NCI-H146 (cell line): ENCODE measurements around the gene INTS4.
"Not testable (repeated sequence)": the region's sequence is repeated elsewhere in the genome, so short reads cannot be mapped to it uniquely, and the experiment has no call there.

Experiments
- DNase-seq: peaks from one replicate; lab custom pipeline; 2025; lab: John Stamatoyannopoulos, UW

Gene INTS4, protein sequence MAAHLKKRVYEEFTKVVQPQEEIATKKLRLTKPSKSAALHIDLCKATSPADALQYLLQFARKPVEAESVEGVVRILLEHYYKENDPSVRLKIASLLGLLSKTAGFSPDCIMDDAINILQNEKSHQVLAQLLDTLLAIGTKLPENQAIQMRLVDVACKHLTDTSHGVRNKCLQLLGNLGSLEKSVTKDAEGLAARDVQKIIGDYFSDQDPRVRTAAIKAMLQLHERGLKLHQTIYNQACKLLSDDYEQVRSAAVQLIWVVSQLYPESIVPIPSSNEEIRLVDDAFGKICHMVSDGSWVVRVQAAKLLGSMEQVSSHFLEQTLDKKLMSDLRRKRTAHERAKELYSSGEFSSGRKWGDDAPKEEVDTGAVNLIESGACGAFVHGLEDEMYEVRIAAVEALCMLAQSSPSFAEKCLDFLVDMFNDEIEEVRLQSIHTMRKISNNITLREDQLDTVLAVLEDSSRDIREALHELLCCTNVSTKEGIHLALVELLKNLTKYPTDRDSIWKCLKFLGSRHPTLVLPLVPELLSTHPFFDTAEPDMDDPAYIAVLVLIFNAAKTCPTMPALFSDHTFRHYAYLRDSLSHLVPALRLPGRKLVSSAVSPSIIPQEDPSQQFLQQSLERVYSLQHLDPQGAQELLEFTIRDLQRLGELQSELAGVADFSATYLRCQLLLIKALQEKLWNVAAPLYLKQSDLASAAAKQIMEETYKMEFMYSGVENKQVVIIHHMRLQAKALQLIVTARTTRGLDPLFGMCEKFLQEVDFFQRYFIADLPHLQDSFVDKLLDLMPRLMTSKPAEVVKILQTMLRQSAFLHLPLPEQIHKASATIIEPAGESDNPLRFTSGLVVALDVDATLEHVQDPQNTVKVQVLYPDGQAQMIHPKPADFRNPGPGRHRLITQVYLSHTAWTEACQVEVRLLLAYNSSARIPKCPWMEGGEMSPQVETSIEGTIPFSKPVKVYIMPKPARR

DNA sequence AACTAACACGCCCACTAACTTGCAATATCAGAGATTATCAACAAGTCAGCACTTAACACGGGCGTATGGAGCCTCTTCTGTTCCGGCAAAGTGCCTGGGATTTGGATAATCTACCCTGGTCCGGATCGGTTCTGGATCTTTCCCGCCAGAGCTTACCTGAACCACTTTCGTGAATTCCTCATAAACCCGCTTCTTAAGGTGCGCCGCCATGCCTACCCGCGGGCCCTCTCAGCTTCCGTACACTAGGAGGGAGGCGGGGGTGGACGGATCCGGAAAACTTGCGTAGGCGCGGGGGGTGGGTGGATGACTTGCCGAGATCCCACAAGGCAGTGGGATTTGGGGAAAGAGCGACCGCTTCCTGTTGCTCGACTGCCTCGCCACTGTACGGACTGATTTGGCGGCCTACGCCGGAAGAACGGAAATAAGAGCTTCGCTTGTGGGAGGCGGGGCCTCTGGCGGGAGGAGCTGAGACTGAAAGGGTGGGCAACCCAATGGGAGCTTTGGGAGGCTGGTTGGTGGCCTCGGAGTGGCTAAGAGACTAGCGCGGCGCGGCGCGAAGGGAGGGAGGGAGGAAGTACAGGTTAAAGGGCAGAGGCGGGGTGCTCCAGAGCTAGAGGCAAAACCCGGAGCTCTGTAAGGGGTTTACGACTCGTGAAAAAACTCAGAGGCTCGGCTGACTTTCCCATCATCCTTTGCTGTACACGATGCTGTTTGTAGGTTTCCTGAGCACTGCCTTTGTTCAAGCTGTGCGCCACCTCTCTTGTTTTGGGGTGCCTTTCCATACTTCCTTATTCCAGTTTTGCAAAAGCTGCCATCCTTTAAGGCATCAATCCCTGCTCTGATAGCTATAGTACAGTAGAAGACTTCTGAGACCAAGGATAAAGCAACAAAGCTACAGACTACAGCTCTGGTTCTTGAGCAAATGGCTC, at the start of gene INTS4:
Gene INTS4, minus strand, starts transcription at position 235 of the 929 bp plus-strand sequence. Its CDS starts 25 bp downstream, at position 210.
- DNase-seq: peak; percentile 100

DNA sequence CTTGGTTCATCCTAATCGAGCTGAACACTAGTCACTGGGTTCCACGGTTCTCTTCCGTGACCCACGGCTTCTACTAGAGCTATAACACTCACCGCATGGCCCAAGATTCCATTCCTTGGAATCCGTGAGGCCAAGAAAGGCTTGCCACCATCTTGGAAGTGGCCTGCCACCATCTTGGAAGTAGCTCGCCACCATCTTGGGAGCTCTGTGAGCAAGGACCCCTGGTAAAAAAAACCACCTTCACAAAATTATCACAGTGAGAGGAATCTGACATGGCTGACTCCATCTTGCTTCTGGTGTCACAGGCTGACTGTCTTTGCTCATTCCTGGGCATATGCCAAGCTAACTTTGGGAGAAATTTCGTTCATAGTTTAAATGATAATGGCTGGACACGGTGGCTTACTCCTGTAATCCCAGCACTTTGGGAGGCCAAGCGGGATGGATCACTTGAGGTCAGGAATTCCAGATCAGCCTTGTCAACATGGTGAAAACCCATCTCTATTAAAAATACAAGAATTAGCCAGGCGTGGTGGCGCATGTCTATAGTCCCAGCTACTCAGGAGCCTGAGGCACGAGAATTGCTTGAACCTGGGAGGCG, 47.5 kb upstream of the INTS4 start:
- DNase-seq: no peak

DNA sequence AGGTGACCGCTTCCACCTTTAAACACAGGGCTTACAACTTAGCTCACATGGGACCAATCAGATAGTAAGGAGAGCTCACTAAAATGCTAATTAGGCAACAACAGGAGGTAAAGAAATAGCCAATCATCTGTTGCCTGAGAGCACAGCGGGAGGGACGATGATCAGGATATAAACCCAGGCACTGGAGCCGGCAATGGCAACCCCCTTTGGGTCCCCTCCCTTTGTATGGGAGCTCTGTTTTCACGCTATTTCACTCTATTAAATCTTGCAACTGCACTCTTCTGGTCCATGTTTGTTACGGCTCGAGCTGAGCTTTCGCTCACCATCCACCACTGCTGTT, 46.9 kb upstream of the INTS4 start:
- DNase-seq: not testable (repeated sequence)

DNA sequence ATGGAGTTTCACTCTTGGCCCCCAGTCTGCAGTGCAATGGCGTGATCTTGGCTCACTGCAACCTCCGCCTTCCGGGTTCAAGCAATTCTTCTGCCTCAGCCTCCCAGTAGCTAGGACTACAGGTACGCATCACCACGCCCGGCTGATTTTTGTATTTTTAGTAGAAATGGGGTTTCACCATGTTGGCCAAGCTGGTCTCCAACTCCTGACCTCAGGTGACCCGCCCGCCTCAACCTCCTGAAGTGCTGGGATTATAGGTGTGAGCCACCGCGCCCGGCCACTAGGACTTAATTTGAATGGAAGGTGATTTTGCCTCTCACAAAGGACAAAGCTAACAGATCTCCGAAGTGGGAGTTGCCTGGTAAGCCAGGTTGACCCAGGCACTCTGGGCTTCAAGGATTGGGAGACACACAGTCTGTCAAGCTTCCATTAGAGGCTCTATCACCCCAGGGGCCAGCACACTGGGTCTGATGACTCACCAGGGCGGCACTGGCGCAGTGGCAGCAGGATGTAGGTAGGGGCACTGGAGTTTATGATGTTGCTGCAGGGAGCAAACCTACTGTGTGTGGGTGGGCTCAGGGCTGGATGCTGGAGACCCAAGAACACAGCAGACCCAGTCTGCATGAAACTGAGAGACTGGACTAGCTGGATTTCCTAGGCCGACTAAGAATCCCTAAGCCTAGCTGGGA, 46.4 kb upstream of the INTS4 start:
- DNase-seq: peak; percentile 19

DNA sequence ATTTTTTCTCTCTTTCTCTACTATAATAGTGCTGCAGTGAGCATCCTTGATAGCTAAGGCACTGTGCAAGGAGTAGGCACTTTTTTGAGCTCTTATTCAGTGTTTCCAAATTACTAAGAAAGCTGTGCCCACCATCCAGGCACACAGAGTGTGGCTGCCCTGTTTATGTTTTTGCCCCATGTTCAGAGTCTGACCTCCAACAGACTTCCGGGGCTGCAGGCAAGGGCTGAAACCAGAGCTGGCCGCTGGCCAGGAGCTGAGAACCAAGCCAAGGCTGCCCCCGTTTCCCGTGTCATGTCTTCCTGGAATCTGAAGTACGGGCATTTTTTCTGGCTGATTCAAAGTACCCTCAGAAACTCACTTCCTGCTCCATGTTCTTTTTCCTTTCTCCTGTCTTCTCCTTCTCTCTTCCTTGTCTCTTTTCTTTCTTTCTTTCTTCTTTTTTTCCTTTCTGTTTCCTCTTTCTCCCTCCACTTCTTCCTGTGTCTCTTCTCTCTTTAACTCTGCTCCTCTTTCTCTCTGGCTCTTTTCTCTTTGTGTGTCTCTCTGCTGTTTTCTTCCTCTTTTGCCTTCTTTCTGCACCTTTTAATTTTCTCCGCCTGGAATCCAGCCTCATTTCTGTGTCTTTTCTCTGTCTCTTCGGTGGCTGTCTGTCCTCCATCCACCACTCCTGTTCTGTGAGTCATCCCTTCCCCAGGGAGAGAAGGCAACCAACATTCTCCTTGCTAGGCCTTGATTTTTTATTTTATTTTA, 45.6 kb upstream of the INTS4 start:
- DNase-seq: peak; percentile 52

DNA sequence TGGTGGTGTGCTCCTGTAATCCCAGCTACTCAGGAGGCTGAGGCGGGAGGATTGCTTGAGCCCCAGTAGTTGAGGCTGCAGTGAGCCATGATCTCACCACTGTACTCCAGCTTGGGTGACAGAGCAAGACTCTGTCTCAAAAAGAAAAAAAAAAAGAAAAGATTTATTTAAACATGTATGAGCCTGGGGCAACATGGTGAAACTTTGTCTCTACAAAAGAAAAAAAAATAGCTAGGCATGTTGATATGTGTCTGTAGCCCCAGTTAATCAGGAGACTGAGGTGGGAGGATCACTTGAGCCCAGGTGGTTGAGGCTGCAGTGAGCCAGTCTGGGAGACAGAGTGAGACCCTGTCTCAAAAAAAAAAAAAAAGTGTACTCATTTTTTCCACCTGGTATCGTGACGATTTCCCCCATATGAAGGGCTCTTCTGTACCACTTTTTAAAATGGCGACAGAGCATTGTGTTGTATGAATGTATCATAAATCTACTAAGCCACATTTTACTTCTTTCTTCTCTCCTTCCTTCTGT, 45.0 kb upstream of the INTS4 start:
- no peak for DNase-seq

DNA sequence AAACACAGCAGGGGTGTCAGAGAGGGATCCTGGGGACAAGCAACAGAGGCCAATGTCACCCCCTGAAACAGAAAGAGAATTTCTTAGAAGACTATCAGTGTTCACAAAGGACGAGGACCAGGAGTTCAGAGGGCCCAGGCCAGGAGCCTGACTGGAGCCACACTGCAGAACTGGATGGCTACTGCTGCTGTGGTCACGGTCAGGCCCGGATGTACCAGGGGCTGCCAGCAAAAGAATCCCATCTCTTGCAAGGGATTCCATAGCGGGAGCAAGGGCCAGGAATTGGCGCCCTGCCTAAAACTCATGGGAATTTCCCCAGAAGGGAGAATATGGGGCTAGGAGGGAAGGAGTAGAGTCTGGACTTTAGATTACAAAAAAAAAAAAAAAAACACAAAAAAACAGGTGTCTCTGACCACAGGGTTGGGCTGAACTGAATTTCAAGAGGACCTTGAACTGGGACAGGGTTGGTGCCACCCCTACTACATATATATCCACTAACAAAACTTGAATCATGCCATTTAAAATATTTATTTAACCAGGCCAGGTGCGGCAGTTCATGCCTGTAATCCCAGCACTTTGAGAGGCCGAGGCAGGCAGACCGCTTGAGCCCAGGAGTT, 44.3 kb upstream of the INTS4 start:
- DNase-seq: no peak

DNA sequence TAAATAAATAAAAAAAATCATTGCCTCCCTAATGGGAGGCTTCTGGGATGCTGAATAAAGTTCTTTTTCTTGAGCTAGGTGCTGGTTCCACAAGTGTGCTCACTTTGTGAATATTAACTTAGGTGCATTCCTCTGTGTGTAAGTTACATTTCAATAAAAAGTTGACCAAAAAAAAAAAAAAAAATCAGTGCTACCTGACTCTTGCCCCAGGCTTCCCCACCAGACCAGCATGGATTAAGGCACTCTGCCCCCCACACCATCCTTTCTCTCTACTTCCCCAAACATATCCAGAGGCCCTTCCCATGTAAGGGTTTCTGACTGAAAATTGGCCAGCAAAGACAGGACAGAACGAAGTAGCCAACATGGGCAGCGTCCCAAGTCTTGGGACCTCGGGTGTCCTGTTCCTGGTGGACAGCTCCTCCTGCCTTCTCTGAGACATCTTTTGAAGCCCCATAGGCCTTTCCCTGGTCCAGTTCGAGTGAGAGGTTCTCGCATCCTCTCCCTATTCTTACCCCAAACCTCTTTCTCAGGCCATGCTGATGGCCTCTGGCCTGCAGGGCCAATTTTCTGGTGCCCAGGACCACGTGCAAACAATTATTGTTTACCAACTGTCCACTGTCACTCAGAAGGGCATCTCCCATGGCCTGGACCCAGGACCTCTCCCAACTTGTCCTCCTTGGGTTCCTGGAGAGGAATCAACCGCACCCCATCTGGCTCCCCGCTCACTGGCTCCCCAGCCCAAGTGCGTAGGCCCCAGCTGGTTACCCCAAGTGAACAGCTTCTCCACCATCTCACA, 43.6 kb upstream of the INTS4 start:
- no peak for DNase-seq

DNA sequence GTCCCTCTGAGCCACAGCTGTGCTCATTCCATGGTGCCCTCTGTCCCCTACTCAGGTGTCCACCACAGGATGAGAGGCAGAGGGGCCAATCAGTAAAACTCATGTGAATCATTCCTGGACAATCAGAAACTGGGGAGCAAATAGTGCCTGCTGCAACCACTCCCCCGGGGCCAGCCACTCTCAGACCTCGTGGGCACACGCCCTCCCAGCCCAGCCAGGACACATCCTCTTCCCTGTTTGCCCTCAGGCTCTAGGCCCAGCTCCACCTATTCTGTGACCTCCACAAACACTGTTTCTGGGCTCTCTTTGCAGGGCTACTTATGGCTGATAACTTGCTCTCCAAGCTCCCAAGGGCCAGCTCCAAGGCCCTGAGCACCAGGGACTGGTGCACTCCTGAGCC, 42.6 kb upstream of the INTS4 start:
- peak; percentile 28 for DNase-seq

DNA sequence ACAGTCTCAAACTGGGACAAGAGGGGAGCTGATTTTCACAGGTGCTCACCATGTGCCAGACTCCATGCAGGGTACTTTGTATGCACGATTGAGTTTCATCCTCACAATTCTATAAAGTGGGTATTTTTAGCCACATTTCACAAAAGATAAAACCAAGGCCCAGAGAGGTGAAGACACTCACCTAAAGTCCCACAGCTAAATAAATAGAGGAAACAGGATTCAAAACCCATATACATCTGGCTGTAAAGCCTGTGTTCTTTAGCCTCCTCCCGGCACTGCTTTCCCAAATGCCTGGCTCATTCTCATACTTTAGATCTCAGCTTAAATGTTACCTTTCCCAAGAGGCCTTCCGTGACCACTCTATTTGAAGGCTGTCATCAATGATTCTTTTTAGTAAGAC, 41.8 kb upstream of the INTS4 start:
- DNase-seq: no peak

DNA sequence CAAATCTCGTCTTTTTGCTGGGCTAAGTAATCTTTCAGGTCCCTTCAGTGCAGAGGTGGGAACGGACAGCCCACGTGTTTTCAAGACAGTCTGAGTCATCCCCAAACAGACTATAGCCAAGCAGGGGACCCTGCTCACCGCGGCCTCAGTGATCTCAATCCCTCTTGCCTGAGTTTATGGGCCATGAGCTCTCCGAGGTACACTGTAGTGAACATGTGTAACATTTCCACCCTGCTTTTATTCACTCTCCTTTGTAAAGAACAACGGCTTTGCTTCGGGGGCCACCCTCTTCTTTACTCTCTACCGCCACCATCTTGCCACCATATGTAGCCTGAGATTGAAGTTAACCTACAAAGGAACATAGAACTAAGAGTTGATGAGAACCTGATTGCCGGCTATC, 40.2 kb upstream of the INTS4 start:
- DNase-seq: no peak

DNA sequence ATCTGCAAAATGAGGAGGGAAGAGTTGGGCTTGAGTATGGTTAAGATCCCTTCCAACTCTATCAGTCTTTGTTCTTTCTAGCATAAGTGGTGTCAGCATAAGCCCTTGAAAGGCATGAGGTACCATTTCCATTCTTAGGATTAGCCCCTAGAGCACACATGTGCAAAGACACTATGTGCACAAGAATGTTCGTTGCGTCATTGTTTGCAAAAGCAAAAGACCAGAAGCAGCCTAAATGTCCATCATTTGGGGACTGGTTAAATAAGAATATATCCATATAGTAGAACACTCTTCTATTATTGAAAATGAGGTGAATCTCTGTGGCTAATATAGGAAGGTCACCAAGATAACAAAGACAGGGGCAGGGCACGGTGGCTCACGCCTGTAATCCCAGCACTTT, 38.6 kb upstream of the INTS4 start:
- no peak for DNase-seq

DNA sequence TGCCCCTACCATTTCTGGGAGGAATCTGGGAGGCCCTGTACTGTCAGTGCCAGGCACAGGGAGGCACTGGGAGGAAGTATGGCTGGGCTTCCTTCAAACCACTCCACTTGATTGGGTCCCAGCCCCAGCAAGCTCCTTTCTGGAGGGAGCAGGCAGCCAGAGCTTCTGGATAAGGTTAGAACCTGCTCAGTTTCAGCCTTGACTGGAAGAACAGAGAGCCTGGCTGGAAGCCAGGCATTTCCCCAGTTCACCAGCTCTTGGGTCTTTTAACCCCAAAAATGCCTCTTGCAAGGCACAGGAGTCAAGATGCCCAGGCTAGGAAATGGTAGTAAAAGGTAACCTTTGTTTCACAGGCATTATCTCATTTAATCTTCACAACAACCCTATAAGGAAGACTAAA, 37.6 kb upstream of the INTS4 start:
- DNase-seq: no peak

DNA sequence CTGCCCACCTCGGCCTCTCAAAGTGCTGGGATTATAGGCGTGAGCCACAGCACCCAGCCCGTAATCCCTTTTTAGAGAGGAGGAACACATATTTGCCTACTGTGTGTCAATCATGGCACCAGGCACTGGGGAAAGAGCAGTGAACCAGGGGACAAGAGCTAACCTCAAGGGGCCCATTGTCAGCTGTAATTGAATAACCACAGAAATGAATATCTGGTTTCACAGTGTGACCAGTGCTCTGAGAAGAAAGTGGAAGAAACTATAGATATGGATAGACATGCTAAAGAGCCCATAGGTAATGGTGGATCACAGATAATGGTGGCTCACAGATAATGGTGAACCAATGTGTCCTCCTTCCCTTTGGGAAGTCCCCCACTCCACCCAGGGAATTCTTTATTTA, 37.2 kb upstream of the INTS4 start:
- DNase-seq: no peak

DNA sequence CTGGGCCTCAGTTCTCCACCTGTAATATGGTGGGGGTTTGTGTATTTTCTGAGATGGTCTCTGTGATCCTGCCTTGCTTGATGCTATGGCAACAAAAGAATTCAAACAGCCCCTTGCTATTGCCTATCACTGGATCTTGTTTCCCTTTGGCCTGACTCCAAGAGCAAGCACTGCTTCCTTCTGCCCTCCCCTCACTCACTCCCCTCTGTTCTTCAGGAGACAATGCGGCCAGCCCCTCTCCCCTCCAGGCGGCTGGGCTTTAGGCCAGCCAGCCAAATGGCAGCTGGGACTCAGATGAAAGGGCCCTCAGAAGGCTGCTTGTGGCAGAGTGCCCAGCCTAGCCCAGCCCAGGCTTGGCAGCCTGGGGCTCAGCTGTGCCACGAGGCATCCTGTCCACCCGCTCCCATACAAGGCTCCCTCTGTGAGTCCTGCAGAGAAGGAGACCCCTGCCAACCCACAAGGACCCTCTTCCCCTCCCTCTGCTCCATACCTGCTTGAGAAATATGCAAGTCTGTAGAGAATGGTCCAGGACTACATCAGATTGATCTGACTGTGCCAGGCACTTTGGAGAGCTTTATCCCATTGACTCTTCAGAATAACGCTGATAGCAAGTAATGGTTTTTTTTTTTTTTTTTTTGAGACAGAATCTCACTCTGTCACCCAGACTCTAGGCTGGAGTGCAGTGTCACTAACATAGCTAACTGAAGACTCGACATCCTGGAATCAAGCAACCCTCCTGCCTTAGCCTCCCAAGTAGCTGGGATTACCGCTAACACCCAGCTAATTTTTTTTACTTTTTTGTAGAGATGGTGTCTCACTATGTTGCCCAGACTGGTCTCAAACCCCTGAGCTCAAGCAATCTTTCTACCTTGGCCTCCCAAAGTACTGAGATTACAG, 36.2 kb upstream of the INTS4 start:
- DNase-seq: peak; percentile 86

DNA sequence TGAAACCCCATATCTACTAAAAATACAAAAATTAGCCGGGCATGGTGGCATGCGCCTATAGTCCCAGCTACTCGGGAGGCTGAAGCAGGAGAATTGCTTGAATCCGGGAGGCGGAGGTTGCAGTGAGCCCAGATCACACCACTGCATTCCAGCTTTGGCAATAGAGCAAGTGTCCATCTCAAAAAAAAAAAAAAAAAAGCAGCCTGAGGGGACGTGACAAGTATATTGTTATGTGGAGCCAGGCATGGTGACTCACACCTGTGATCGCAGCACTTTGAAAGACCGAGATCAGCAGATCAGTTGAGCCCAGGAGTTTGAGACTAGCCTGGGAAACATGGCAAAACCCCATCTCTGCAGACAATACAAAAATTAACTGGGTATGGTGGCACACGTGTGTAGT, 34.0 kb upstream of the INTS4 start:
- DNase-seq: peak; percentile 33

DNA sequence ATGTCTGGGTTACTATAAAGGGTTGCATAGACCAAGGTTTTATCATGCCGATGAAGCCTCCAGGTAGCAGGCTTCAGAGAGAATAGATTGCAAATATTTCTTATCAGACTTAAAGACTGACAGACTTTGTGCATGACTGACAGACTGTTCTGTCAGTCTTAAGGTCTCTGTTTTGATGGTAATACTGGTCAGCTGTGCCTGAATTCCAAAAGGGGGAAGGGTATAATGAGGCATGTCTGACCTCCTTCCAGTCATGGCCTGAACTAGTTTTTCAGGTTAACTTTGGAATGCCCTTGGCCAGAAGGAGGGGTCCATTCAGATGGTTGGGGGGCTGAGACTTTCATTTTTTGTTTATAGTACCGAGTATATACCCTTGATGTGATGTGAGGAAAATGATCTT, 33.3 kb upstream of the INTS4 start:
- DNase-seq: no peak

DNA sequence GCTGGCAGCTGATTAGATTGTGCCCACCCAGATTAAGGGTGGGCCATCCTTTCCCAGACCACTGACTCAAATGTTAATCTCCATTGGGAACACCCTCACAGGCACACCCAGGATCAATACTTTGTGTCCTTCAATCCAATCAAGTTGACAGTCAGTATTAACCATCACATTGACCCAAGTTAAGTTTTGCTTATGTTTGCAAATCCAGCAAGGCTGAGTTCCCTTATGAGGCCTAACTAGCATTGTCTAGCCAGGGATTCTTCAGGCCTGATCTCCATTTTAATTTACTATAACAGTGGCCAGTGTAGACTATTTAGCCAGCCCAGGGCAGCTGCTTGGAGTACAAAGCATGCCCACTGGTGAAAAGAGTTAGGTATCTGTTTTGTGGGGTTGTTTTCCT, 30.9 kb upstream of the INTS4 start:
- DNase-seq: no peak
